Dendritic cell treated with granulocyte-macrophage colony-stimulating factor and Interleukin-4, amounts not matched to agents 40 ng/mL and 50 ng/mL, for 4 days (primary cell): ENCODE results near the gene CALML4.
"Not testable (repeated sequence)": the region's sequence is repeated elsewhere in the genome, so short reads cannot be mapped to it uniquely, and the experiment has no call there.

ENCODE experiments used
- H3K27ac Mint-ChIP-seq: one replicate; pipeline ENCODE4 v1.8.0; 2022; ENCODE audit warnings: mild to moderate bottlenecking, mixed read lengths
- H3K27me3 Mint-ChIP-seq: one replicate; pipeline ENCODE4 v1.8.0; 2022; ENCODE audit warnings: mild to moderate bottlenecking, mixed read lengths
- H3K36me3 Mint-ChIP-seq: one replicate; pipeline ENCODE4 v1.8.0; 2022; ENCODE audit warnings: low read depth, mixed read lengths
- H3K4me1 Mint-ChIP-seq: one replicate; pipeline ENCODE4 v1.8.0; 2022; ENCODE audit warnings: low read depth, mixed read lengths
- H3K4me3 Mint-ChIP-seq: one replicate; pipeline ENCODE4 v1.8.0; 2022; ENCODE audit warnings: mild to moderate bottlenecking, moderate library complexity, mixed read lengths
- H3K9me3 Mint-ChIP-seq: one replicate; pipeline ENCODE4 v1.8.0; 2022; ENCODE audit warnings: mixed read lengths
- intact Hi-C: fragments of 100-400 bp; cut with micrococcal nuclease; formaldehyde crosslinking; loops from one replicate; pipeline ENCODE4 v1.15.0; 2022

Gene CALML4

DNA sequence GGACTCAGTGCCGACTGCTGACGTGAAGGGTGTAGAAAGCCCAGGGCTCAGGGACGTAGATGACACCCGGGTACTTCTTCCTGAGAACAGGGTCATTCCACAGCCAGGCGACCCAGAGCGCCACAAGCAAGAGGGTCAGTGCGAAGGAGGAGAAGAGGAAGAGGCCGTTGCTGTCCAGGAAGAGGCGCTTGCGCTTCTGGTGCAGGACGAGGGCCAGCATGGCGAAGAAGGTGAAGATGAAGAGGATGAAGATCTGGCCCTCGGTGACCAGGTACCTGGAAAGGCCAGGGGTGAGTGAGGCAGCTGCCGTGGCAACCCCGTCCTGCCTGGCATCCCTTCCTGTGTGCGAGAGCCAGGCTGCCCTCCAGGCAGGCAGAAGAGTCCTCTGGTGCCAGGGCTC is 3.0 kb upstream of the CALML4 start:
- Mint-ChIP-seq H3K36me3 (peaks cover 42% of the 10 kb centered on the region), H3K9me3 (no peaks in the 10 kb centered on the region), H3K27me3 (no peaks in the 10 kb centered on the region), H3K4me1 (peaks cover 85% of the 10 kb centered on the region), H3K4me3 (no peak overlapping the region), H3K27ac (peak overlapping the region; percentile 88)
- intact Hi-C loops = no loop called here

- Mint-ChIP-seq H3K27ac (peak overlapping the region; percentile 88), H3K27me3 (no peaks in the 10 kb centered on the region), H3K4me1 (peaks cover 90% of the 10 kb centered on the region), H3K4me3 (no peak overlapping the region), H3K9me3 (no peaks in the 10 kb centered on the region), H3K36me3 (peaks cover 40% of the 10 kb centered on the region)
- intact Hi-C loops = no loop called here
Measured at GRCh38 chr15:68207176-68207935, 2.2 kb upstream of the CALML4 start.

DNA sequence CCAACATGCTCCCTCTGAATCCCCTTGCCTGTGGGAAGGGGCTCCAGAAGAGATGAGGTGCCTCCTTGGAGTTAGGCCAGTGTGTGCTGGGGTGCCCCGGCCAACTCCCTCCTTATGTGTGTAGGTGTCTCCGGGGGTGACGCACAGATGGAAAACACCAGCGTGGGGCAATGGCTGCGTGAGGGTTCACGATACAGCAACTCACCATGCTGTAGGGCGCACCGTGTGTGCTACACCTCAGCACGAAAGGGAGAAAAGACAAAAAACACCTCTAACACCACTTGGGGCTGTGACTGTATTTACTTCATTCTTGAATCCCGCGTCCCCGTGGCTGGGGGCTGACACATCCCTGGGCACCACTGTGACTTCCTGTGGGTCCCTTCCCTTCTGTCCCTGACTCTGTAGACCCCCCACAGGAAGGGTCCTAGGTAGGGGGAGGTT is 1.6 kb upstream of the CALML4 start:
- H3K36me3 Mint-ChIP-seq = peaks cover 42% of the 10 kb centered on the region
- H3K27ac Mint-ChIP-seq = peak overlapping the region; percentile 88
- intact Hi-C loops = no loop called here
- H3K4me3 Mint-ChIP-seq = no peak overlapping the region
- H3K27me3 Mint-ChIP-seq = no peaks in the 10 kb centered on the region
- no peaks in the 10 kb centered on the region for H3K9me3 Mint-ChIP-seq
- peaks cover 96% of the 10 kb centered on the region for H3K4me1 Mint-ChIP-seq

- H3K9me3 Mint-ChIP-seq = no peaks in the 10 kb centered on the region
- no peaks in the 10 kb centered on the region for H3K27me3 Mint-ChIP-seq
- H3K36me3 Mint-ChIP-seq = peaks cover 39% of the 10 kb centered on the region
- peak overlapping the region; percentile 80 for H3K4me3 Mint-ChIP-seq
- peak overlapping the region; percentile 88 for H3K27ac Mint-ChIP-seq
- H3K4me1 Mint-ChIP-seq = peaks cover 97% of the 10 kb centered on the region
- intact Hi-C loops = no loop called here
Measured at GRCh38 chr15:68205954-68206539, 915 bp upstream of the CALML4 start.

DNA sequence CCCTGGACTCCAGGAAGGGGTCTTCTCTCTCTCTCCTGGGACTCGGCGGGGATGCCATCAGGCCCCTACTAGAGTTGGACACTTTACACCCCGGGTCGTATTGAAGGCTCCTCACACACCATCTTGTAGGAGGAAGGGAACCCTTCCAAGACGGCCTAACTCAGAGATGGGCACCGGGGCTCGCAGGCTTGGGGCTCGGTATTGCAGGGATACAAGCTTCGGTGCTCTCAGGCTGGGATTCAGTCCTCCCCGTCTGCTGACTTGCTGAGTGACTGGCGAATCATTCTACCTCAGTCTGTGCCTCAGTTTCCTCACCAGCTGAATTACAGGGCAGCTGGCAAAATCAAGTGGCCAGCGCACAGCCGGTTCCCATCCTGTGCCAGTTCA is 419 bp upstream of the CALML4 start:
- peak overlapping the region; percentile 80 for H3K4me3 Mint-ChIP-seq
- H3K36me3 Mint-ChIP-seq = peaks cover 36% of the 10 kb centered on the region
- H3K27ac Mint-ChIP-seq = peak overlapping the region; percentile 88

DNA sequence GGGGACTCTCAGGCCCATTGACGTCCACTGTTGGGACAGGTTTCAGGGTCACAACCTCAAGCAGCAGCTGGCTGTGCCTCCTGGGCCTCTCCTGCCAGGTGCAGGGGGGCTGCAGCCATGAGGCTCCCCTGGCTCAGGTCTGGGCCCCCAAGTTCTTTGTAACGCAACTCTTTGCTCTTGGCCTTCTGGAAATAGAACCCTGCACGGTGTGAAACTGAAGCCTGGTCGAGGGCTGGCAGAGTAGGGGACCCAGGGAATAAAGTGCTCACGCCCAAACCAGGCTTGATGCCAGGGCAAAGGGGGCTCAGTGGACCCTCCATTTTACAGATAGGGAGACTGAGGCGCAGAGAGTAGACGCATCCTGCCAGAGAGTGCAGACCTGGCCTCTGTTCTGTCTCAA is 771 bp downstream of the CALML4 start:
- no peaks in the 10 kb centered on the region for H3K9me3 Mint-ChIP-seq
- H3K36me3 Mint-ChIP-seq = peaks cover 31% of the 10 kb centered on the region
- peak overlapping the region; percentile 80 for H3K4me3 Mint-ChIP-seq
- intact Hi-C loops = no loop called here
- no peaks in the 10 kb centered on the region for H3K27me3 Mint-ChIP-seq
- H3K4me1 Mint-ChIP-seq = peaks cover 93% of the 10 kb centered on the region
- H3K27ac Mint-ChIP-seq = peak overlapping the region; percentile 88

More for the DNA sequence above, 419 bp upstream of the CALML4 start:
- peaks cover 95% of the 10 kb centered on the region for H3K4me1 Mint-ChIP-seq
- intact Hi-C loops = no loop called here
- no peaks in the 10 kb centered on the region for H3K9me3 Mint-ChIP-seq
- H3K27me3 Mint-ChIP-seq = no peaks in the 10 kb centered on the region

- Mint-ChIP-seq H3K27ac (peak overlapping the region; percentile 88), H3K4me1 (peaks cover 93% of the 10 kb centered on the region), H3K4me3 (peak overlapping the region; percentile 80), H3K27me3 (no peaks in the 10 kb centered on the region), H3K36me3 (peaks cover 35% of the 10 kb centered on the region), H3K9me3 (no peaks in the 10 kb centered on the region)
- intact Hi-C loops = no loop called here
Measured at GRCh38 chr15:68203956-68204355, 1.2 kb downstream of the CALML4 start.

DNA sequence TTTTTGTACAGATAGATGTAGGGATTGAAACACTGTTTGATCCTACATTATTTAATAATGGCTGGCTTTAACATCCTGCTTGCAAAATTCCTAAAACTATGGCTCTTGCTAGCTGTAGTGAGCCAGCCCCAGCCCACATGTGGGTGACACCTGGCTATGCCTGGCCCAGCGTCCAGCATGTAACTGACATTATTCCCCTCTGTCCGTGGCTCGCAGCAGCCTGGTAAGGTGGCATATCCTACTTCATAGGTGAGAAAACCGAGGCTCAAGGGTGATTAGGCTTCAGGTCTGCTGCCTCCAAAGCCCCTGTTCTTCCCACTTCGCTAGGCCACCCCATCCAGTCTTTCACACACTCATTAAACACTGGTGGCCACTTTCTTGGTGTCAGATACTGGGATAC is 1.6 kb downstream of the CALML4 start:
- H3K9me3 Mint-ChIP-seq = no peaks in the 10 kb centered on the region
- no peak overlapping the region for H3K27ac Mint-ChIP-seq
- peaks cover 93% of the 10 kb centered on the region for H3K4me1 Mint-ChIP-seq

DNA sequence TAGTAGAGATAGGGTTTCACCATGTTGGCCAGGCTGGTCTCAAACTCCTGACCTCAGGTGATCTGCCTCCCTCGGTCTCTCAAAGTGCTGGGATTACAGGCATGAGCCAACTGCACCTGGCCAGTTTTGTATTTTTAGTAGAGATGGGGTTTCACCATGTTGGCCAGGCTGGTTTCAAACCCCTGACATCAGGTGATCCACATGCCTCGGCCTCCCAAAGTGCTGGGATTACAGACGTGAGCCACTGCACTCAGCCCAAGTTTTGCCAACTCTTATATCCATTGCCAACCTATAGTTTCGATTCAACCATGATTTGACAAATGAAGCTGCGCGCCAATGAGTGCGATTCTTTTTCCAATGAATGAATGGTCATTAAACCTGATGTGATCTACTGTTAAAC is 2.1 kb downstream of the CALML4 start:
- H3K27ac Mint-ChIP-seq, H3K9me3 Mint-ChIP-seq, intact Hi-C loops, H3K27me3 Mint-ChIP-seq: not testable (repeated sequence)
- Mint-ChIP-seq H3K36me3 (peaks cover 35% of the 10 kb centered on the region), H3K4me3 (peak overlapping the region; percentile 6), H3K4me1 (peaks cover 93% of the 10 kb centered on the region)

More for the DNA sequence above, 1.6 kb downstream of the CALML4 start:
- no peak overlapping the region for H3K4me3 Mint-ChIP-seq
- H3K36me3 Mint-ChIP-seq = peaks cover 35% of the 10 kb centered on the region
- intact Hi-C loops = no loop called here
- H3K27me3 Mint-ChIP-seq = no peaks in the 10 kb centered on the region

- Mint-ChIP-seq H3K27me3 (no peaks in the 10 kb centered on the region), H3K36me3 (peaks cover 37% of the 10 kb centered on the region), H3K27ac (peak overlapping the region; percentile 6), H3K4me3 (no peak overlapping the region), H3K9me3 (no peaks in the 10 kb centered on the region), H3K4me1 (peaks cover 91% of the 10 kb centered on the region)
- intact Hi-C loops = no loop called here
Measured at GRCh38 chr15:68201879-68202261, 3.3 kb downstream of the CALML4 start.

GRCh38 chr15:68201153-68201878 is 3.8 kb downstream of the CALML4 start:
- Mint-ChIP-seq H3K9me3 (no peaks in the 10 kb centered on the region), H3K4me3 (no peak overlapping the region), H3K27ac (peak overlapping the region; percentile 6), H3K27me3 (no peaks in the 10 kb centered on the region), H3K36me3 (peaks cover 40% of the 10 kb centered on the region), H3K4me1 (peaks cover 86% of the 10 kb centered on the region)
- intact Hi-C loops = no loop called here

DNA sequence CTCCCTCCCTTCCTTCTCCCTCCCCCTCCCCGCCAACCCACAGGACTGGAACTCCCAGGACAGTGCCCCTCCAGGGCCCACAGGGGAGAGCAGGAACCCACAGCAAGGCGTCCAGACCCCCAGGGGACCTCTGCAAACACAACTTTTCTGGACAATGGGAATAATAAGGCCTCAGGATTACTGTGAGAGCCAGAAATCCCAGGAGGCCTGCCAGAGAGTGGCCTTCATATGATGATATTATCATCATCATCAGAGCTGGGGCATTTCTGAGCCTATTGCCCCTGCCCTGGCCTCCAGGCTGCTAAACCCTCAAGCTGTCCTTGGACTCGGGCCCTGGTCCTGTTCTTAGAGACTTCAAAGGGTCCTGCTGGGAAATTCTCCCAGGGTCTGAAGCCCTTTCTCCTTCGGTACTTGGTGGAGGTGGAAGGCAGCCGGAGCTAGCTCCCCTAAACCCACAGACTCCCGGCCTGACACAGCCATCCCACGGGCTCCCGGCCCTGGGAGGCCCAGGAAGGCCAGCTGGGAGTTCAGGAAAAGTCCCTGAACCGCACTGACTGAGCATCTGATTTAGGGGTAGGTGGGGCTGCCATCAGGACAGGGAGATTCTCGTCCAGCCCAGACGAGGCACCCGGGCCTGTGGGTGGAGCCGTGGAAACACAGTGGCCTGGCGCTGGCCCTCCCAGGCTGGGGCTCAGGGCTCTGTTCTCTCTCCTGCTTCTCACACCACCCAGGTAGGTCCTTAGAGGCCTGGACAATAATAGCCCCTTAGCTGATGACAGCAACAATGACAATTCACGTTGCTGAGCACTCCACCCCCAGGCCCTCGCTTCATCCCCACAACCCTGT is 4.9 kb downstream of the CALML4 start:
- Mint-ChIP-seq H3K36me3 (peaks cover 51% of the 10 kb centered on the region), H3K27me3 (no peaks in the 10 kb centered on the region), H3K4me1 (peaks cover 75% of the 10 kb centered on the region), H3K9me3 (no peaks in the 10 kb centered on the region), H3K27ac (no peak overlapping the region), H3K4me3 (no peak overlapping the region)
- intact Hi-C loops = no loop called here

DNA sequence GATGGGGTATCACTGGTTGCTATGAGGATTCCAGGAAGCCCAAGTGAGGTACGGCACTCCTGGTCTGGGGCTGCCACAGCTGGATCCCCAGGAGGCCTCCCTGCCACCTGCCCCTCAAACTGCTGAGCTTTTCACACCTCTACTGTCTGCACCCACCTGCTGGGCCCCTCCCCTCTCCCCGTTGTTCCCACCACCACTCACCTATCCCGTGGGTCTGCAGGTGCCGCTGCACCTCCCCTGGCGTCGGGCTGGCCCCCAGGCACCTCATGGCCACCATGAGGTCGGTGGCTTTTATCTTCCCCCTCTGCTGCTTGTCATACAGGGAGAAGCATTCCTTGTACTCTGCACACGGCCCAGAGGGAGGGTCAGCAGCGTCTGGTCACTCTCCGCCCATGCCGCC is 5.8 kb downstream of the CALML4 start:
- Mint-ChIP-seq H3K36me3 (peaks cover 60% of the 10 kb centered on the region), H3K4me3 (no peak overlapping the region), H3K27me3 (no peaks in the 10 kb centered on the region), H3K27ac (peak overlapping the region; percentile 58), H3K4me1 (peaks cover 66% of the 10 kb centered on the region), H3K9me3 (no peaks in the 10 kb centered on the region)
- intact Hi-C loops = no loop called here
